ENCODE data around the gene EMP3. TPM values are rescaled to one million over a fixed set of nuclear protein-coding genes. Genes with fewer than 3 reads are reported as not detected.
"Not testable (repeated sequence)": the region's sequence is repeated elsewhere in the genome, so short reads cannot be mapped to it uniquely, and the experiment has no call there.

The EMP3 gene
- total RNA-seq, 1 experiment from 2014 or later = 8.9 TPM

DNA sequence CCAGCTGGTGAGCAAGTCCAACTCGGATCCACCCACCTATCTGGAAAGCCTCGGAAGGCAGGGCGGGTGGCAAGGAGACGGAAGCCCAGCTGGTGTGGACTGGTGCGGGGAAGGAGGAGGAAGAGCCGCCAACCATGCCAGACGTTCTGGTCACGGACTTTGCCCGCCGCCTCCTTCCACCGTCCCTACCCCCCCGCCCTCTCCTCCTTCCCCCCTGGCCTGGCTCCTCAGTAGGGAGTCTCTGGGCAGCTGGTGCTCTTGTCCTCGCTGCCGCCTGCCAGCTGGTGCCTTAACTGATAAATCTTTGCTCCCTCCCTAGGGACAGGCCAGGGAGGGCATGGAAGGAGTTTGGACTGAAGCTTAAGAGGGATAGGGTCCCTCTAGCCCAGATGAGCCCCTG is 43.6 kb downstream of the EMP3 start:
- Mint-ChIP-seq H3K9me3 (no peaks in the 10 kb centered on the region), H3K4me3 (no peak overlapping the region), H3K27me3 (ENCODE audit: low read depth) (peaks cover 30% of the 10 kb centered on the region), H3K27ac (no peak overlapping the region), H3K36me3 (no peaks in the 10 kb centered on the region), H3K4me1 (0 out of 2 replicates have a peak, but pooled peaks cover 8% of the 10 kb centered on the region)
- DNase-seq (ENCODE audit: low spot score) = no peak
- no peak for ATAC-seq
- ChIA-PET CTCF (interaction anchor here (1.8 kb wide), 1 partner anchor 18 kb away, joined by 6 read pairs; no protein-coding TSS in a partner anchor), POLR2A (interaction anchor here (0.6 kb wide), 1 partner anchor 17 kb away, joined by 3 read pairs; no protein-coding TSS in a partner anchor)
- TF ChIP-seq, protein P1, sequence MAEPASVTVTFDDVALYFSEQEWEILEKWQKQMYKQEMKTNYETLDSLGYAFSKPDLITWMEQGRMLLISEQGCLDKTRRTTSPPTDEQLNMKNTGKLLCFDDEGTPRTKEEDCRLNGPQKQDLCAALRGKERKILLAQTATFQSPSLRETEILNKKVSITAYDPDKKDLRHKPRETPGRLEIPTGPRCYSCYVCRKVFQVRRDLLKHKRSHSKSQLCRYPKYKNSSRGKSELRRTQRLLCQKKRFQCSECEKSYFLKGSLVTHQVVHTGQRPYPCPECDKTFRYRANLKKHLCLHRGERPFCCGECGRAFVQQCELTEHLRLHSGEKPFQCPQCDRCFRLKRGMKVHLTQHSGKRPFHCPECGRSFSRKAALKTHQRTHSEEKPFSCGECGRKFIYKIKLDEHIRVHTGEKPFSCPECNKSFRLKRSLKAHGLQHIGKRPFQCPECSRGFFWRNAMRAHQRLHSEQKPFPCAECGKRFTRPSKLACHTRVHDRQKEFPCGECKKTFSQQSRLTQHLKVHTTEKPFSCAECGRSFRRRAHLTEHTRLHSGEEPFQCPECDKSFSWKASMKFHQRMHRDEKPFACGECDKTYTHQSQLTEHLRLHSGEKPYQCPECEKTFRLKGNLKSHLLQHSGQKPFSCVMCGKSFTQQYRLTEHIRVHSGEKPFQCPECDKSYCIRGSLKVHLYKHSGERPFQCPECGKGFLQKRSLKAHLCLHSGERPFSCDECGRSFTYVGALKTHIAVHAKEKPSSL (CRISPR knock-in tag; conservative IDR thresholded peaks at IDR 0.05) = no peak
- TF ChIP-seq ZNF317 (CRISPR knock-in tag; IDR thresholded peaks at IDR 0.05; ENCODE audit: borderline replicate concordance, low read depth) = no peak
- TF ChIP-seq ZNF396 (CRISPR knock-in tag; IDR thresholded peaks at IDR 0.05; ENCODE audit: borderline replicate concordance) = no peak

DNA sequence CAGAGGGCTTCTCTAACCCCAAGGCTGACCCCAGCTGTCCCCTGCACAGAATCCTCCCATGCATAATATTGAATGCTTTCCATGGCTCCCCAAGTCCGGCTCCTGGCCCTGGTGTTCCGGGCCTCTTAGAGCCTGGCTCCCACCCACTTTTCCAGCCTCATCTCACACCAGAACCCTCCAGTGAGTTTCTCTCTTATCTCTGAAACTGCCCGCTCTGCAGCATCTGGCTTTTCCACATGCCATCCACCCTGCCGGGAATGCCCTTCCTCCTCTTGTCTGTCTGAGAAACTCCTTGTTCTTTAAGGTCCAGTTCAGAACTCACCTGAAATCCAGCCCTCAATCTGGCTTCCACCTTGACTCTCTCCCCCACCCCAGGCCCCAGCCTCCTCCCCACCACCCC is 45.6 kb downstream of the EMP3 start:
- H3K27me3 Mint-ChIP-seq (ENCODE audit: low read depth) = peaks cover 25% of the 10 kb centered on the region
- H3K36me3 Mint-ChIP-seq = no peaks in the 10 kb centered on the region
- DNase-seq (ENCODE audit: low spot score) (no peak), ATAC-seq (no peak)
- TF ChIP-seq, protein P2, sequence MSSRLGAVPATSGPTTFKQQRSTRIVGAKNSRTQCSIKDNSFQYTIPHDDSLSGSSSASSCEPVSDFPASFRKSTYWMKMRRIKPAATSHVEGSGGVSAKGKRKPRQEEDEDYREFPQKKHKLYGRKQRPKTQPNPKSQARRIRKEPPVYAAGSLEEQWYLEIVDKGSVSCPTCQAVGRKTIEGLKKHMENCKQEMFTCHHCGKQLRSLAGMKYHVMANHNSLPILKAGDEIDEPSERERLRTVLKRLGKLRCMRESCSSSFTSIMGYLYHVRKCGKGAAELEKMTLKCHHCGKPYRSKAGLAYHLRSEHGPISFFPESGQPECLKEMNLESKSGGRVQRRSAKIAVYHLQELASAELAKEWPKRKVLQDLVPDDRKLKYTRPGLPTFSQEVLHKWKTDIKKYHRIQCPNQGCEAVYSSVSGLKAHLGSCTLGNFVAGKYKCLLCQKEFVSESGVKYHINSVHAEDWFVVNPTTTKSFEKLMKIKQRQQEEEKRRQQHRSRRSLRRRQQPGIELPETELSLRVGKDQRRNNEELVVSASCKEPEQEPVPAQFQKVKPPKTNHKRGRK (CRISPR knock-in tag; IDR thresholded peaks at IDR 0.05; ENCODE audit: borderline replicate concordance) = no peak
- TF ChIP-seq, protein P3, sequence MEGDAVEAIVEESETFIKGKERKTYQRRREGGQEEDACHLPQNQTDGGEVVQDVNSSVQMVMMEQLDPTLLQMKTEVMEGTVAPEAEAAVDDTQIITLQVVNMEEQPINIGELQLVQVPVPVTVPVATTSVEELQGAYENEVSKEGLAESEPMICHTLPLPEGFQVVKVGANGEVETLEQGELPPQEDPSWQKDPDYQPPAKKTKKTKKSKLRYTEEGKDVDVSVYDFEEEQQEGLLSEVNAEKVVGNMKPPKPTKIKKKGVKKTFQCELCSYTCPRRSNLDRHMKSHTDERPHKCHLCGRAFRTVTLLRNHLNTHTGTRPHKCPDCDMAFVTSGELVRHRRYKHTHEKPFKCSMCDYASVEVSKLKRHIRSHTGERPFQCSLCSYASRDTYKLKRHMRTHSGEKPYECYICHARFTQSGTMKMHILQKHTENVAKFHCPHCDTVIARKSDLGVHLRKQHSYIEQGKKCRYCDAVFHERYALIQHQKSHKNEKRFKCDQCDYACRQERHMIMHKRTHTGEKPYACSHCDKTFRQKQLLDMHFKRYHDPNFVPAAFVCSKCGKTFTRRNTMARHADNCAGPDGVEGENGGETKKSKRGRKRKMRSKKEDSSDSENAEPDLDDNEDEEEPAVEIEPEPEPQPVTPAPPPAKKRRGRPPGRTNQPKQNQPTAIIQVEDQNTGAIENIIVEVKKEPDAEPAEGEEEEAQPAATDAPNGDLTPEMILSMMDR (IDR thresholded peaks at IDR 0.05) = no peak
- TF ChIP-seq JUN (CRISPR knock-in tag; IDR thresholded peaks at IDR 0.05) (no peak), IRF2 (CRISPR knock-in tag; IDR thresholded peaks at IDR 0.05; ENCODE audit: borderline replicate concordance, low read depth) (no peak), CREM (CRISPR knock-in tag; IDR thresholded peaks at IDR 0.05) (no peak), NFE2L1 (CRISPR knock-in tag; IDR thresholded peaks at IDR 0.05) (no peak), GTF2I (CRISPR knock-in tag; conservative IDR thresholded peaks at IDR 0.05) (no peak), EMX1 (CRISPR knock-in tag; IDR thresholded peaks at IDR 0.05) (no peak), OVOL2 (CRISPR knock-in tag; IDR thresholded peaks at IDR 0.05; ENCODE audit: borderline replicate concordance) (no peak), ZNF317 (CRISPR knock-in tag; IDR thresholded peaks at IDR 0.05; ENCODE audit: borderline replicate concordance, low read depth) (no peak)
- TF ChIP-seq, protein P4, sequence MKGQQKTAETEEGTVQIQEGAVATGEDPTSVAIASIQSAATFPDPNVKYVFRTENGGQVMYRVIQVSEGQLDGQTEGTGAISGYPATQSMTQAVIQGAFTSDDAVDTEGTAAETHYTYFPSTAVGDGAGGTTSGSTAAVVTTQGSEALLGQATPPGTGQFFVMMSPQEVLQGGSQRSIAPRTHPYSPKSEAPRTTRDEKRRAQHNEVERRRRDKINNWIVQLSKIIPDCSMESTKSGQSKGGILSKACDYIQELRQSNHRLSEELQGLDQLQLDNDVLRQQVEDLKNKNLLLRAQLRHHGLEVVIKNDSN (CRISPR knock-in tag; IDR thresholded peaks at IDR 0.05) = no peak
- CTCF ChIA-PET = interaction anchor here (2.1 to 3.5 kb wide), 2 partner anchors 20 to 119 kb away, joined by 6 to 28 read pairs; partner anchors contain the start of gene KDELR1
- H3K4me3 Mint-ChIP-seq = no peak overlapping the region
- POLR2A ChIA-PET = interaction anchor here (0.6 kb wide), 1 partner anchor 14 kb away, joined by 4 read pairs; no protein-coding TSS in a partner anchor
- H3K27ac Mint-ChIP-seq = no peak overlapping the region
- no peaks in the 10 kb centered on the region for H3K9me3 Mint-ChIP-seq
- H3K4me1 Mint-ChIP-seq = 0 out of 2 replicates have a peak, but pooled peaks cover 4% of the 10 kb centered on the region

DNA sequence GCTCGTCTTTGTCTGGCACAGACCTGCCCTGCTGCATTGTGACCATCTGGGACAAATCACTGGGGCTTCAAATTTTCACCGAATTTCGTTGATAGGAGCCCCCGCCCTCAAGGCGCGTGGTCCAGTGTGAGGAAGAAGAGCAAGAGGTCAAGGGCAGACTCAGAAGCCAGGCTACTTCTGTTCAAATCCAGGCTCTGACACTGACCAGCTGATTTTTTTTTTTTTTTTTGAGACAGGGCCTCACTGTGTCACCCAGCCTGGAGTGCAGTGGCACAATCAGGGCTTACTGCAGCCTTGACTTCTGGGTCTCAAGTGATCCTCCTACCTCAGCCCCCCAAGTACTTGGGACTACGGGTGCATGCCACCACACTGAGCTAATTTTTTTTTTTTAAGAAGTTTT is 46.0 kb downstream of the EMP3 start:
- no peak overlapping the region for H3K27ac Mint-ChIP-seq
- TF ChIP-seq GTF2I (CRISPR knock-in tag; conservative IDR thresholded peaks at IDR 0.05) = no peak
- TF ChIP-seq, protein P5, sequence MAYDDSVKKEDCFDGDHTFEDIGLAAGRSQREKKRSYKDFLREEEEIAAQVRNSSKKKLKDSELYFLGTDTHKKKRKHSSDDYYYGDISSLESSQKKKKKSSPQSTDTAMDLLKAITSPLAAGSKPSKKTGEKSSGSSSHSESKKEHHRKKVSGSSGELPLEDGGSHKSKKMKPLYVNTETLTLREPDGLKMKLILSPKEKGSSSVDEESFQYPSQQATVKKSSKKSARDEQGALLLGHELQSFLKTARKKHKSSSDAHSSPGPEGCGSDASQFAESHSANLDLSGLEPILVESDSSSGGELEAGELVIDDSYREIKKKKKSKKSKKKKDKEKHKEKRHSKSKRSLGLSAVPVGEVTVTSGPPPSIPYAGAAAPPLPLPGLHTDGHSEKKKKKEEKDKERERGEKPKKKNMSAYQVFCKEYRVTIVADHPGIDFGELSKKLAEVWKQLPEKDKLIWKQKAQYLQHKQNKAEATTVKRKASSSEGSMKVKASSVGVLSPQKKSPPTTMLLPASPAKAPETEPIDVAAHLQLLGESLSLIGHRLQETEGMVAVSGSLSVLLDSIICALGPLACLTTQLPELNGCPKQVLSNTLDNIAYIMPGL (CRISPR knock-in tag; IDR thresholded peaks at IDR 0.05) = no peak
- TF ChIP-seq FOXJ3 (CRISPR knock-in tag; IDR thresholded peaks at IDR 0.05; ENCODE audit: borderline replicate concordance) = no peak
- no peak for TF ChIP-seq GABPB1 (CRISPR knock-in tag; IDR thresholded peaks at IDR 0.05)
- TF ChIP-seq, protein P6, sequence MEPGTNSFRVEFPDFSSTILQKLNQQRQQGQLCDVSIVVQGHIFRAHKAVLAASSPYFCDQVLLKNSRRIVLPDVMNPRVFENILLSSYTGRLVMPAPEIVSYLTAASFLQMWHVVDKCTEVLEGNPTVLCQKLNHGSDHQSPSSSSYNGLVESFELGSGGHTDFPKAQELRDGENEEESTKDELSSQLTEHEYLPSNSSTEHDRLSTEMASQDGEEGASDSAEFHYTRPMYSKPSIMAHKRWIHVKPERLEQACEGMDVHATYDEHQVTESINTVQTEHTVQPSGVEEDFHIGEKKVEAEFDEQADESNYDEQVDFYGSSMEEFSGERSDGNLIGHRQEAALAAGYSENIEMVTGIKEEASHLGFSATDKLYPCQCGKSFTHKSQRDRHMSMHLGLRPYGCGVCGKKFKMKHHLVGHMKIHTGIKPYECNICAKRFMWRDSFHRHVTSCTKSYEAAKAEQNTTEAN (CRISPR knock-in tag; IDR thresholded peaks at IDR 0.05) = no peak
- no peak for TF ChIP-seq ZNF263 (CRISPR knock-in tag; IDR thresholded peaks at IDR 0.05; ENCODE audit: low read depth)
- no peak for ATAC-seq
- no peaks in the 10 kb centered on the region for H3K9me3 Mint-ChIP-seq
- no peak overlapping the region for H3K4me3 Mint-ChIP-seq
- ChIA-PET POLR2A (interaction anchor here (0.7 kb wide), 1 partner anchor 333 kb away, joined by 3 read pairs; no protein-coding TSS in a partner anchor), CTCF (interaction anchor here (2.1 to 3.5 kb wide), 2 partner anchors 20 to 118 kb away, joined by 6 to 28 read pairs; partner anchors contain the start of gene KDELR1)
- H3K4me1 Mint-ChIP-seq = 0 out of 2 replicates have a peak, but pooled peaks cover 4% of the 10 kb centered on the region
- peaks cover 25% of the 10 kb centered on the region for H3K27me3 Mint-ChIP-seq (ENCODE audit: low read depth)
- DNase-seq (ENCODE audit: low spot score) = no peak
- H3K36me3 Mint-ChIP-seq = no peaks in the 10 kb centered on the region

DNA sequence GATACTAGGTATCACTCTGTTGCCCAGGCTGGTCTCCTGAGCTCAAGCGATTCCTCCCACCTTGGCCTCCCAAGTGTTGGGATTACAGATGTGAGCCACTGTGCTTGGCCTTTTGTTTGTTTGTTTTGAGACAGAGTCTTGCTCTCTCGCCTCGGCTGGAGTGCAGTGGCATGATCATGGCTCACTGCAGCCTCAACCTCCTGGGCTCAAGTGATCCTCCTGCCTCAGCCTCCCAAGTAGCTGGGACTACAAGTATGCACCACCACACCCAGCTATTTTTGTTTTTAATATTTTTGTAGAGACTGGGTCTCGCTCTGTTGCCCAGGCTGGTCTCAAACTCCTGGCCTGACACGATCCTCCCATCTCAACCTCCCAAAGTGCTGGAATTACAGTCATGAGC is 46.4 kb downstream of the EMP3 start:
- not testable (repeated sequence) for H3K4me1 Mint-ChIP-seq; ATAC-seq; DNase-seq (ENCODE audit: low spot score); H3K9me3 Mint-ChIP-seq; H3K36me3 Mint-ChIP-seq; H3K4me3 Mint-ChIP-seq; H3K27ac Mint-ChIP-seq
- ChIA-PET CTCF (interaction anchor here (0.6 to 3.5 kb wide), 4 partner anchors 19 to 118 kb away, joined by 3 to 28 read pairs (median 4); partner anchors contain the start of gene KDELR1), POLR2A (interaction anchor here (0.7 kb wide), 1 partner anchor 332 kb away, joined by 3 read pairs; no protein-coding TSS in a partner anchor)
- peaks cover 25% of the 10 kb centered on the region for H3K27me3 Mint-ChIP-seq (ENCODE audit: low read depth)

Data from WTC11 (cell line).